GM18517 (cell line): ENCODE results near the gene GRAMD1C.
"Not testable (repeated sequence)": the region's sequence is repeated elsewhere in the genome, so short reads cannot be mapped to it uniquely, and the experiment has no call there.

ENCODE experiments used
- ATAC-seq: cut with Tn5 transposase; IDR thresholded peaks from one replicate; pipeline ENCODE4 v1.9.1; 2021; ENCODE audit warnings: mild to moderate bottlenecking, moderate library complexity; ENCODE audit not compliant: unreplicated experiment

Gene GRAMD1C

DNA sequence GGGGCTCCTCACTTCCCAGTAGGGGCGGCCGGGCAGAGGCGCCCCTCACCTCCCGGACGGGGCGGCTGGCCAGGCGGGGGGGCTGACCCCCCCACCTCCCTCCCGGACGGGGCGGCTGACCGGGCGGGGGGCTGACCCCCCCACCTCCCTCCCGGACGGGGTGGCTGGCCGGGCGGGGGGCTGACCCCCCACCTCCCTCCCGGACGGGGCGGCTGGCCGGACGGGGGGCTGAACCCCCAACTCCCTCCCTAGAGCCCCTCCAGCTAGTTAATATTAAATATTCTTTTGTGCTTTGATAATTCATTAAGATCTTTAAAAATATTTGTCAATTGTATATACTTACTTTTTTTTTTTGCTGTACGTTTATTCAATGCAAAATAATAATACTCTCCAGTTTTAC is 11.3 kb downstream of the GRAMD1C start:
- not testable (repeated sequence) for ATAC-seq

DNA sequence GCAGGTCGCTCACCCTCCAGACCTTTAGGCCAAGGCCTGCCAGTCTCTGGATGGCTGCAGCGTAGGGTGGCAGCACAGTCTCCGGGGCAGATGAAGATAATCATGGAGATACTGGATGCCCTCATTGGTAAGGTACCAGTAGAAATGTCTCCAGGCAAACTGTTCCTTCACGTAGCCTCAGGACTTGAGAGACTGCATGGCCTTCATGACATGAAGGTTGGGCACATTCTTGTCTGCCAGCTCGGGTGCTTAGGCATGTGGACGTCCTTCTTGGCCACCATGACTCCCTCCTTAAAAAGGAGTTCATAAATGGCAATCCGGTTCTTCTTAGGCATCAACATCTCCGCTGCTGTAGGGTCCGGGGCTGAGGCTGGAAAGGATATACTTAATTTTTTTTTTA is 11.8 kb downstream of the GRAMD1C start:
- ATAC-seq, result not testable (repeated sequence)

GRCh38 chr3:113852506-113852905 is 13.9 kb downstream of the GRAMD1C start:
- ATAC-seq, result no peak

DNA sequence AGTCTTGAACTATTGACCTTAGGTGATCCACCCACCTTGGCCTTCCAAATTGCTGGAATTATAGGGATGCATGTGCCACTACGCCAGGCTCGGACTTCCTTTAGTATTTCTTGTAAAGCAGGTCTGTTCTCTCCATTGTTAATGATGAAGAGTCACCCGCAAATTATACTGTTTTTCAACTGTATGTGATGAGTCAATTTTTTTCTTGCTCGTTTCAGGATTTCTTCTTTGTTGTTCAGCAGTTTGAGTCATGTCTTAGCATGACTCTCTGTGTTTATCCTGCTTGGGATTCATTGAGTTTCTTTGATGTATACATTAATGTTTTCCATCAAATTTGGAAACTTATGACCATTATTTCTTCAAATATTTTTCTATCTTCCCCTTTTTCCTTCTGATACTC is 28.9 kb downstream of the GRAMD1C start:
- no peak for ATAC-seq

- no peak for ATAC-seq
These were observed 34.7 kb downstream of the GRAMD1C start for GRCh38 chr3:113873293-113873692.

DNA sequence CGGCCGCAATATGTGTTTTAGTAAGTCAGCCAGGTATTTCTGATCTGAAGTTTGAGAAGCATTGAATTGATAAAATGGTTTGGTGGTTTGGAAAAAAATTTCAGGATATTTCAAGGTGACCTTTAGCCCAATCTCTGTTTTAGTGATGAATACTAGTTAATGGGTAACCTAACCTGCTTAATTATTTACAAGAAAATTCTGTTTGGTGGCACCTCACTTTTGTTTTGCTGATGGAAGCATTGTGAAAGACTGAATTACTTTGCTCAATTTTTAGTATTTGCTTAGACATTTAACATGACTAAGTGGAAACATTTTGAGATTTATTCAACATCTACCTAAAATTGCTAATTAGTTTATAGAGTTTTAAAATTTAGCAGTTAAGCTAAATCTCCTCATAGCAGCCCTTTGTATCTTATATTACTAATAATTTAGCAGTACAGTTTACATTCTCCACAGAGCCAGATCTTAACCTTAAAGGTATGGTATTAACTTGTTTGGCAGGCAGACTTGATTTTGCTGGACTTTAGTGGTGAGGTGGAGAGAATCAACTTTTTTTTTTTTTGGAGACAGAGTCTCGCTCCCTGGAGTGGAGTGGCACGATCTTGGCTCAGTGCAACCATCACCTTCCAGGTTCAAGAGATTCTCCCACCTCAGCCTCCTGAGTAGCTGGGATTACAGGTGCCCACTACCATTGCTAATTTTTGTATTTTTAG is 35.4 kb downstream of the GRAMD1C start:
- no peak for ATAC-seq

- no peak for ATAC-seq
These were observed 39.8 kb downstream of the GRAMD1C start for GRCh38 chr3:113878403-113878802.

- no peak for ATAC-seq
These were observed 46.5 kb downstream of the GRAMD1C start for GRCh38 chr3:113885050-113885449.

DNA sequence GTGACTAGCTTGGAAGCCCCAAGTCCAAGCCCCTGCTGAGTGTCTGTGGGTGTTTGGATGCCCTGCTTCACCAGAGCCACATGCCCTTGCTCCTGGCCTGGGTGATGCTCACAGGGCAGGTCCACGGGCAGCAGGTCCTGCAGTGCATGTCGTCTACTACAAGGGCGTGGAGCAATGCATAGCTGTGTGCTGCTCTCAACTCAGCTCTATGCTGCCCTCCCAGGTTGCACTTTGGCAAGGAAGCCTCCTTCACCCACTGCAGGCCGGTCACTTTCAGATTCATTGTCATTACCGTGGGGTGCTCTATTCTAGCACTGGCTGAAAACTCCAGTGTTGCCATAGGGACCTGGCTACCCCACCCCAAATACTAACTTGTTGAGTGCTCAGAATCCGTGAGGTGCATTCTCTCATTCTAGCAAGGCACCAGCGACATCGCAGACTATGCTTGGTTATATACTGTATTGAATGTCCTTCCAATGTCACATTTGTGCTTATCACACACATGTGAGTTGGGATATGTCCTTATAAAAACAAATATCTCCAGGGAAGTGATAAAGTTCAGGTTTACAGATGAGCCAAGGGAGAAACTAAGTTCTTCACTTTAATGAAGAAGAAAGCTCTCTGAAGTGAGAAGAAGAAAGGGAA is 51.8 kb downstream of the GRAMD1C start:
- no peak for ATAC-seq

DNA sequence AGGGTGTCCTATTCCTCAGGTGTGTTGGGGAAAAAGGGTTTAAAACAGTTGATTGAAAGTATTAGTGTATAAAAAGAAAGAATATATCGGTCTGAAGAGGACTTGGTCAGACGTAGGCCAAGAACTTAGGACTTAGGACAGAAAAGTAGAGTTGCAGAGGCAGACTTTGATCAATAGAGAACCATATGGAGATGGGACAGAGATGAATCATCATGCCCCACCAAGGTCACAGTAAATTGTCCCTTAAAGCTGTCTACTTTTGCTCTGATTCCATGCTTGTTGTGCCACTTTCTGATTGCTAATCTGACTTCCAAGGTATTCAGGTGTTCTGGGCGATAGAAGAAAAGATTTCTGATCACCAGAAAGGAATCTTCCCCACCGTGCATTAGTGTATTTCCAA is 56.3 kb downstream of the GRAMD1C start:
- no peak for ATAC-seq

GRCh38 chr3:113895964-113896363 is 57.4 kb downstream of the GRAMD1C start:
- ATAC-seq, result no peak

DNA sequence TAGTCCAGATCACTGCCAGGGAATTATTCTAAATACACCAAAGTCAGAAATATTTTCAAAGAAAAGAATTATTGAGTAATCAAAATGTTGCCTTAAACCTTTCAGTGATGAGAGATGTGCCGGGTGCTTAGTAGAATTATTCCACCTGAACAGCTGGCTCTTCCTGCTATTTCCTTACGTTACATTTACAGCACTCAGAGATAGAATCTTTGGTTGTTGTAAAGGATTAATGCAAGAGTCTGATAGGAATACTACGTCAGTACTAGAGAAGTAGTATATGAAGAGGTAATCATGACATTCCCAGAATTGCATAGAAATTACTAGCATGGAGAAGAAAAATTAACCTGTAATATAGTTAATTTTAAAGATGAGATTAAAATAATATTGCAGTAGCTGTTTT is 58.3 kb downstream of the GRAMD1C start:
- no peak for ATAC-seq

DNA sequence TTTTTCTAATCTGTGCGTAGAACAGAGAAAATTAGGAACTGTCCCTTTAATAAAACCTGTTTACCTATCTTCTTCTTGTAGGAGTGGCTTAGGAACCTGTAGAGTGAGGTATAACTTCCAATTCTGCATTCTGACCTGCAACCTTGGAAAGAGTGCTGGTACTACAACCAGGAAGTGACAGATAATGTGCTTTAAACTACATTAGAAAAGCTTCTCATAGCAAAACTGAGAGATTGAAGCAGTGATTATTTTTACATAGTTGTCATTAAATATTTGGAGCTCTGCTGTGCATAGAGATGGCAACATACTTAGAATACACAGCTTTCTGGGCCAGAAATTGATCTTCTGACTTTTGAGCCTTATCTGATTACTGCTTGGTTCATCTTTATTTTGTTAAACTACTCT is 58.8 kb downstream of the GRAMD1C start:
- ATAC-seq, result no peak

DNA sequence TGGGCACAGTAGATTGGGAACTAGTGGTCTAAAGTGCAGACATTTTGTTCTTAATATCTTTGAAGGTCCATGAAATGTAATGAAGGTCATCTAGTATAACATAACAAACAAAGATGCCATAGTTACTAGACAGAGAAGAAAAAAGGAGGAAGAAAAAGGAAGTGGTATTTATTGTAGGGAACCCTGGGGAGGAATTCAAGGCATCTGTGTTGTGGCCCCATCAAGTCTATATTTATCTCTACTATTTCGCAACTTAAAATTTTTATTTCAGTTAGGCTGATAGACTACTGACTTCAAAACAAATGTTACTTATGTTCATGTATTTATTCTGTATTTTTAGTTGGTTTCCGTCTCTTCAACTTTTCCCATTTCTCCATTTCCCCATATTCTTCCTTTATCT is 60.3 kb downstream of the GRAMD1C start:
- no peak for ATAC-seq

GRCh38 chr3:113906568-113907140 is 68.1 kb downstream of the GRAMD1C start:
- no peak for ATAC-seq

- no peak for ATAC-seq
These were observed 69.5 kb downstream of the GRAMD1C start for GRCh38 chr3:113908133-113908532.

- ATAC-seq, result no peak
These were observed 72.4 kb downstream of the GRAMD1C start for GRCh38 chr3:113910966-113911365.

GRCh38 chr3:113912552-113913236 is 74.1 kb downstream of the GRAMD1C start:
- ATAC-seq, result peak; percentile 97

DNA sequence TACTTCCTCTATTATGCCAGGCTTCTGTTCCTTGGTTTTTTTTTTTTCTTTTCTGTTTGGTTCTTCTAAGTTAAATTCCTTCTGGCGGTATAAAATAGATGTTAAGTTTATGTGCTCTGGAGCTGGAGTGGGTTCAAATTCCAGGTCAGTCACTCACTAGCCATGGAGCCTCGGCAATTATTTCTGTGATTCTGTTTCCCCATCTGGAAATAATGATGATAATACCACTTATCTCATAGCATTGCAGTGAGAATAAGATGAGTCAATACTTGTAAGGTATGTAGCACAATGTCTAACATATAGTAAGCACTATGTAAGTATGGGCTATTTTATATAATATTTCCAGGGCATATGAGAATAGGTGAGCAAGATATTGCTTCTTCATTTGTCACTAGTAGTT is 76.1 kb downstream of the GRAMD1C start:
- ATAC-seq, result no peak

- no peak for ATAC-seq
These were observed 89.0 kb downstream of the GRAMD1C start for GRCh38 chr3:113927556-113927955.

DNA sequence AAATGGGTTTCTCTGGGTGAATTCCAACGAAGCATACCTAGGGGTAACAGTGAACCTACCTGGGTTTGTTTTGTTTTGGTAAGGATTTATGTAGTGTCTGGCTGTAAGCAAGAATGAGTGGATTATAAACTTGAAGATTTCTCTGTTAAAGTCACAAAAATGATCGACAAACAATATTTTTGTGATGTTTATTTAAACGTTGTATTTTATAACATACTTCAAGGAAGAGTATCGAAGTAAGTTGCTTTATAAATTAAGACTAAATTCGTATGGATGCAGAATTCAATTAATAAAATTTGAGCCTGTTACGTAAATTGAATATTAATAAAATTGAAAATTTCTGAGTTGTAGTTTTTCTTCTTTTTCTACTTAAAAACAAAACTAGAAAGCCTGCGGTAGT is 108.2 kb downstream of the GRAMD1C start:
- no peak for ATAC-seq
